ENCODE results near the gene NADK2. TPM values are rescaled to one million over a fixed set of nuclear protein-coding genes. Genes with fewer than 3 reads are reported as not detected.

Gene NADK2
- total and polyA plus RNA-seq, 2 experiments from 2014 or later = 13.2 to 41.2 TPM

DNA sequence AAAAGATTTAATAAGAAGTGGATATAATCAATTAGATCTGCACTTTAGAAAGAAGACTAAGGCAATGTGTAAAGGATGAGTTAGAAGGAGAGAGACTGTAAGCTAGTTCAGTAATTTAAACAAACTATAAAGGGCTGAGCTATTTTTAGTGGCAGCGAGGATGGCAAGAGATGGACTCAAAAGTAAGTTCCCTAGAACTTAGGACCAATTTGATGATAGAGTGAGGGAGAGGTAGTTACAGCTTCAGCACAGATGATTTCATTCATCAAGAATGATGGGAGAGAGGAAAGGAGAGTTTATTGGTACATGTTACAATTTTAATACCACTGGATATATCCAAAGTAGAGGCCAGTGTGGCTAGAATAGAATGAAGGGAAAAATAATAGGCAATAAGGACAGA is 19.1 kb downstream of the NADK2 start:
- Histone ChIP-seq H3K4me3 (no peak overlapping the region), H3K36me3 (ENCODE audit: low read depth) (peaks cover 40% of the 10 kb centered on the region), H3K9ac (no peak overlapping the region), H2AFZ (no peak overlapping the region), H3K79me2 (ENCODE audit: insufficient read depth) (peaks cover 13% of the 10 kb centered on the region; the same call in 1 of the 2 replicates), H3K27me3 (replicated peaks; ENCODE audit: insufficient read depth) (no peaks in the 10 kb centered on the region), H3K27ac (no peak overlapping the region), H3F3A (ENCODE audit: insufficient read depth) (0 out of 2 replicates have a peak, but pooled peaks cover under 1% of the 10 kb centered on the region), H3K9me2 (ENCODE audit: insufficient read depth) (no peaks in the 10 kb centered on the region), H3K4me2 (ENCODE audit: unreplicated experiment) (no peak overlapping the region), H3K4me1 (ENCODE audit: insufficient read depth) (peaks cover 14% of the 10 kb centered on the region), H3K9me3 (ENCODE audit: low read depth) (no peaks in the 10 kb centered on the region), H4K20me1 (ENCODE audit: insufficient read depth) (no peaks in the 10 kb centered on the region)
- DNase-seq = no peak
- no peak for TF ChIP-seq EZH2 (IDR thresholded peaks at IDR 0.05; ENCODE audit: insufficient read depth, poor library complexity, severe bottlenecking)
- no peak for TF ChIP-seq EZH2phosphoT487 (IDR thresholded peaks at IDR 0.05; ENCODE audit: insufficient read depth, low read depth)
- in situ Hi-C loops (cut with MboI) = no loop called here
- WGBS, 2 experiments (ENCODE audit: low coverage in 1 of 2, low lambda C conversion rate in 2 of 2, missing lambda C conversion rate in 2 of 2) = 95 to 100% methylated on average over 1 of the region's 1 CpG

DNA sequence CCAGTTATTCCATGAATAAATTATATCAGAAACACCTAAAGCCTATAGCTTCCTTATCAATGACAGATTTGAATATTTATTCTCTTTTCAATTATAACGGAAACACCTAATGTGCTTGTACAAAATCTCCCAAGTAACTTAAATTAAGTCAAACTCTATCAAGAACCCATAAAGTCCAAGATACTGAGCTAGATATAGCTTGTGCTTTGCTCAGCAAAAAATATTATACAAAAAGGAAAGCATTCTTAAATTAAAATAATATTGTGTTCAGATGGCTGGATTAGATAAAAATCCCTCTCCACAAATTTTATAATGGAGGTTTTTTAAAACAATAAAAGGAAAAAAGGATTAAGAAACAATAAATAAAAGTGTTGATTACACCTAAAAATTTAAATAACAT is 23.7 kb downstream of the NADK2 start:
- Histone ChIP-seq H3F3A (ENCODE audit: insufficient read depth) (no peaks in the 10 kb centered on the region), H3K9me2 (ENCODE audit: insufficient read depth) (no peaks in the 10 kb centered on the region), H3K4me1 (ENCODE audit: insufficient read depth) (no peaks in the 10 kb centered on the region), H3K4me2 (ENCODE audit: unreplicated experiment) (no peak overlapping the region), H2AFZ (no peak overlapping the region), H3K27ac (no peak overlapping the region), H4K20me1 (ENCODE audit: insufficient read depth) (no peaks in the 10 kb centered on the region), H3K36me3 (ENCODE audit: low read depth) (peaks cover 47% of the 10 kb centered on the region), H3K9ac (no peak overlapping the region), H3K27me3 (replicated peaks; ENCODE audit: insufficient read depth) (no peaks in the 10 kb centered on the region), H3K4me3 (no peak overlapping the region), H3K79me2 (ENCODE audit: insufficient read depth) (no peaks in the 10 kb centered on the region), H3K9me3 (ENCODE audit: low read depth) (no peaks in the 10 kb centered on the region)
- in situ Hi-C loops (cut with MboI) = no loop called here
- TF ChIP-seq EZH2phosphoT487 (IDR thresholded peaks at IDR 0.05; ENCODE audit: insufficient read depth, low read depth) = no peak
- no peak for TF ChIP-seq EZH2 (IDR thresholded peaks at IDR 0.05; ENCODE audit: insufficient read depth, poor library complexity, severe bottlenecking)
- WGBS, 2 experiments (ENCODE audit: low coverage in 1 of 2, low lambda C conversion rate in 2 of 2, missing lambda C conversion rate in 2 of 2) = 96 to 100% methylated on average over 1 of the region's 1 CpG
- DNase-seq = no peak

DNA sequence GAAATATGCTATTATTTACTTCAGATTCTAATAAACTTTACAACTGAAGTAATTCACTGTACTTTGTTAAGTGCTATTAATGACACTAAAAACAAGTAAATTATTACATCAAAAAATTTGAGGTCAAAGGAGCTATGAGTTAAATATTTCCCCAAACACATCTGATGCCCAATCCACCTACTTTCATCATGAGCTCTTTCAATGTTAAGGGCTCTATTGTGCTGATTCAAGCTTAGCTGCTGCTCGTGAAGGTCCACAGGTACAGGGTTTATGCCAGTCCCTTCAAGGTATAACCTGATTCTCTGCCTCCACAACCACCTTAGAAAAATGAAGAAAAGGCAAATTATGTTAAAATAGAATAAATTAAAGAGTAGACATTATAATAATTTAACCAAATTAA is 24.2 kb downstream of the NADK2 start:
- Histone ChIP-seq H3K27me3 (replicated peaks; ENCODE audit: insufficient read depth) (no peaks in the 10 kb centered on the region), H3K79me2 (ENCODE audit: insufficient read depth) (no peaks in the 10 kb centered on the region), H3K27ac (no peak overlapping the region), H3K4me3 (no peak overlapping the region), H4K20me1 (ENCODE audit: insufficient read depth) (no peaks in the 10 kb centered on the region), H3K9ac (no peak overlapping the region), H3K9me2 (ENCODE audit: insufficient read depth) (no peaks in the 10 kb centered on the region), H3K9me3 (ENCODE audit: low read depth) (no peaks in the 10 kb centered on the region), H2AFZ (no peak overlapping the region), H3K4me2 (ENCODE audit: unreplicated experiment) (no peak overlapping the region), H3F3A (ENCODE audit: insufficient read depth) (no peaks in the 10 kb centered on the region), H3K4me1 (ENCODE audit: insufficient read depth) (no peaks in the 10 kb centered on the region), H3K36me3 (ENCODE audit: low read depth) (peaks cover 47% of the 10 kb centered on the region)
- no peak for DNase-seq
- 96 to 98% methylated on average over 1 of the region's 1 CpG for WGBS, 2 experiments (ENCODE audit: low coverage in 1 of 2, low lambda C conversion rate in 2 of 2, missing lambda C conversion rate in 2 of 2)
- in situ Hi-C loops (cut with MboI) = no loop called here
- TF ChIP-seq EZH2 (IDR thresholded peaks at IDR 0.05; ENCODE audit: insufficient read depth, poor library complexity, severe bottlenecking) (no peak), EZH2phosphoT487 (IDR thresholded peaks at IDR 0.05; ENCODE audit: insufficient read depth, low read depth) (no peak)

DNA sequence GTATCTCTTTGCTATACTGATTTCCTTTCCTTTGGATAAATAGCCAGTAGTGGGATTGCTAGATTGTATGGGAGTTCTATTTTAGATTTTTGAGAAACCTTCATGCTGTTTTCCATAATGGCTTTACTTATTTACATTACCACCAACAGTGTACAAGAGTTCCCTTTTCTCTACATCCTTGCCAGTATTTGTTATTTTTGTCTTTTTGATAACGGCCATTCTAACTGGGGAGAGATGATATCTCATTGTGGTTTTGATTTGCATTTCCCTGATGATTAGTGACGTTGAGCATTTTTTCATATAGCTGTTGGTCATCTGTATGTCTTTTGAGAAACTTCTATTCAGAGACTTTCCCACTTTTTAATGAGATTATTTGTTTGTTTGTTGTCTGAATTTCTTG is 25.8 kb downstream of the NADK2 start:
- TF ChIP-seq EZH2 (IDR thresholded peaks at IDR 0.05; ENCODE audit: insufficient read depth, poor library complexity, severe bottlenecking) = no peak
- TF ChIP-seq EZH2phosphoT487 (IDR thresholded peaks at IDR 0.05; ENCODE audit: insufficient read depth, low read depth) = no peak
- Histone ChIP-seq H3K9ac (no peak overlapping the region), H3K27me3 (replicated peaks; ENCODE audit: insufficient read depth) (no peaks in the 10 kb centered on the region), H3K4me3 (no peak overlapping the region), H3K27ac (no peak overlapping the region), H4K20me1 (ENCODE audit: insufficient read depth) (no peaks in the 10 kb centered on the region), H3K79me2 (ENCODE audit: insufficient read depth) (no peaks in the 10 kb centered on the region), H3K9me3 (ENCODE audit: low read depth) (no peaks in the 10 kb centered on the region), H3K4me2 (ENCODE audit: unreplicated experiment) (no peak overlapping the region), H3F3A (ENCODE audit: insufficient read depth) (no peaks in the 10 kb centered on the region), H3K36me3 (ENCODE audit: low read depth) (peaks cover 41% of the 10 kb centered on the region), H2AFZ (no peak overlapping the region), H3K9me2 (ENCODE audit: insufficient read depth) (no peaks in the 10 kb centered on the region), H3K4me1 (ENCODE audit: insufficient read depth) (no peaks in the 10 kb centered on the region)
- DNase-seq = no peak
- in situ Hi-C loops (cut with MboI) = no loop called here
- 88 to 89% methylated on average over 2 of the region's 2 CpGs for WGBS, 2 experiments (ENCODE audit: low coverage in 1 of 2, low lambda C conversion rate in 2 of 2, missing lambda C conversion rate in 2 of 2)

DNA sequence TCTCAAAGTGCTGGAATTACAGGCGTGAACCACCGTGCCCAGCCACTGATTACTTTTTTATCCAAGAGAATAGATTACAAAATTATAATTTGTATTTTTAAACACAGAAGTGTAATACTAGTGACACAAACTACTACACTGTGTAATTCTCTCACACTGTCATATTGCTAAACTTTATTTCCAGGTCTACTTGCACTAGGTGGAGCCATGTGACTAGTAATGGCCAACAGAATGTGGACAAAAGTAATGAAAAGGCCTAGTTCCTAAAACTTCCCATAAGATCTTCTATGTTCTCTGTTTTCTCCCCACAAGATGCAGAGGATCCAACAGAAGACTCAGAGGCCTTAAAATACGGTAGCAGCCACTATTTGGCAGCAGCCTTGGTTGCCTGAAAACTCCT is 27.3 kb downstream of the NADK2 start:
- H3K9ac ChIP-seq = no peak overlapping the region
- in situ Hi-C loops (cut with MboI) = no loop called here
- H3K36me3 ChIP-seq (ENCODE audit: low read depth) = peaks cover 33% of the 10 kb centered on the region
- TF ChIP-seq EZH2phosphoT487 (IDR thresholded peaks at IDR 0.05; ENCODE audit: insufficient read depth, low read depth) = no peak
- TF ChIP-seq EZH2 (IDR thresholded peaks at IDR 0.05; ENCODE audit: insufficient read depth, poor library complexity, severe bottlenecking) = no peak
- no peaks in the 10 kb centered on the region for H3K27me3 ChIP-seq (replicated peaks; ENCODE audit: insufficient read depth)
- WGBS, 2 experiments (ENCODE audit: low coverage in 1 of 2, low lambda C conversion rate in 2 of 2, missing lambda C conversion rate in 2 of 2) = 91 to 92% methylated on average over 3 of the region's 3 CpGs
- no peak overlapping the region for H2AFZ ChIP-seq
- no peak overlapping the region for H3K4me3 ChIP-seq
- H3K79me2 ChIP-seq (ENCODE audit: insufficient read depth) = no peaks in the 10 kb centered on the region
- no peaks in the 10 kb centered on the region for H3K9me2 ChIP-seq (ENCODE audit: insufficient read depth)
- H3K9me3 ChIP-seq (ENCODE audit: low read depth) = no peaks in the 10 kb centered on the region
- no peaks in the 10 kb centered on the region for H3K4me1 ChIP-seq (ENCODE audit: insufficient read depth)
- H3K27ac ChIP-seq = no peak overlapping the region
- no peak for DNase-seq
- H3F3A ChIP-seq (ENCODE audit: insufficient read depth) = no peaks in the 10 kb centered on the region
- no peak overlapping the region for H3K4me2 ChIP-seq (ENCODE audit: unreplicated experiment)
- H4K20me1 ChIP-seq (ENCODE audit: insufficient read depth) = no peaks in the 10 kb centered on the region

Measured in GM23248 (cell line).